Coronary artery (tissue), 2 donors: ENCODE results near the gene EMP1.
A peak's percentile ranks its signal among the peaks of the same experiment; 100 is the strongest.

Source experiments
- DNase-seq: peaks from one replicate; pipeline ENCODE4 v3.0.0-alpha.2; 2017; ENCODE audit warnings: low spot score
- H3K27ac ChIP-seq, 2 donors: fragments of 200-600 bp; sonication (generic); one replicate each; pipeline ENCODE4 v1.5.1; 2016 to 2019
- H3K4me3 ChIP-seq: fragments of 200-600 bp; sonication (generic); 2 replicates; pipeline ENCODE4 v1.5.1; 2016; ENCODE audit warnings: mild to moderate bottlenecking, moderate library complexity
- CTCF ChIP-seq: fragments of 200-600 bp; sonication (generic); IDR thresholded peaks from one replicate; pipeline ENCODE4 v1.5.1; 2019; ENCODE audit warnings: antibody characterized with exemption

Gene EMP1

GRCh38 chr12:13230500-13230899, 34.0 kb downstream of the EMP1 start:
- no peak for TF ChIP-seq CTCF
- no peak overlapping the region for H3K4me3 ChIP-seq
- no peak for DNase-seq
- H3K27ac ChIP-seq = no peak overlapping the region

GRCh38 chr12:13233830-13234641, 37.5 kb downstream of the EMP1 start:
- no peak for DNase-seq
- Histone ChIP-seq H3K27ac (no peak overlapping the region), H3K4me3 (no peak overlapping the region)
- TF ChIP-seq CTCF = peak; percentile 65

- TF ChIP-seq CTCF = no peak
- Histone ChIP-seq H3K4me3 (no peak overlapping the region), H3K27ac (no peak overlapping the region)
- DNase-seq = no peak
Measured at GRCh38 chr12:13238204-13238603, 41.7 kb downstream of the EMP1 start.

- TF ChIP-seq CTCF = no peak
- no peak for DNase-seq
- Histone ChIP-seq H3K27ac (no peak overlapping the region), H3K4me3 (no peak overlapping the region)
Measured at GRCh38 chr12:13241833-13242488, 45.4 kb downstream of the EMP1 start.

GRCh38 chr12:13242936-13243335, 46.4 kb downstream of the EMP1 start:
- no peak for DNase-seq
- Histone ChIP-seq H3K27ac (no peak overlapping the region), H3K4me3 (no peak overlapping the region)
- no peak for TF ChIP-seq CTCF

GRCh38 chr12:13243516-13244070, 47.1 kb downstream of the EMP1 start:
- Histone ChIP-seq H3K27ac (no peak overlapping the region), H3K4me3 (no peak overlapping the region)
- TF ChIP-seq CTCF = no peak
- DNase-seq = no peak
